A549 (cell line): ENCODE measurements around the gene FAM9C. TPM values are rescaled to one million over a fixed set of nuclear protein-coding genes. Genes with fewer than 3 reads are reported as not detected.
A peak's percentile ranks its signal among the peaks of the same experiment; 100 is the strongest.
"Not testable (repeated sequence)": the region's sequence is repeated elsewhere in the genome, so short reads cannot be mapped to it uniquely, and the experiment has no call there.

Experiments
- ATAC-seq, 2 experiments: fragments of 200-7000 bp in 1 of 2; fragments of >200 bp in 1 of 2; cut with Nextera tagmentation in 1 of 2; cut with Tn5 transposase in 1 of 2; 3 replicates each; pipeline versions ENCODE4 v1.8.0 to v1.9.1; 2018 to 2020; ENCODE audit warnings: mild to moderate bottlenecking in 1 of 2, moderate library complexity in 1 of 2
- CTCF ChIA-PET: fragments of 300-600 bp; sonication (Branson Sonifier 250); formaldehyde crosslinking; extraction: SDS; loops from one replicate; lab custom pipeline; 2021; ENCODE audit warnings: antibody characterized with exemption, inconsistent platforms; lab: Yijun Ruan, JAX
- POLR2A ChIA-PET: fragments of 350-600 bp; formaldehyde crosslinking; extraction: SDS; loops from one replicate; lab custom pipeline; 2021; ENCODE audit warnings: antibody characterized with exemption, inconsistent platforms; lab: Yijun Ruan, JAX
- DNase-seq, 2 experiments: peaks; one replicate each; pipeline versions ENCODE4 v3.0.0 to v3.0.0-alpha.2; 2011 to 2016; ENCODE audit warnings: low read depth in 1 of 2, low spot score in 1 of 2
- FAIRE-seq: peaks from 2 replicates; lab custom pipeline; 2011; peaks lifted over from hg19 to GRCh38; lab: Jason Lieb, UNC
- H3K27ac ChIP-seq, 2 experiments: fragments of >200 bp; sonication (Bioruptor Twin); formaldehyde crosslinking; 3 replicates each; pipeline ENCODE4 v1.5.1; 2016 to 2017
- H3K4me1 ChIP-seq: fragments of >200 bp; sonication (Bioruptor Twin); formaldehyde crosslinking; 3 replicates; pipeline ENCODE4 v1.6.1; 2016
- H3K4me2 ChIP-seq: fragments of >200 bp; sonication (Bioruptor Twin); formaldehyde crosslinking; 3 replicates; pipeline ENCODE4 v1.6.1; 2016
- H3K4me3 ChIP-seq: fragments of >200 bp; sonication (Bioruptor Twin); formaldehyde crosslinking; 3 replicates; pipeline ENCODE4 v1.5.1; 2016
- H3K9me3 ChIP-seq: fragments of >200 bp; sonication (Bioruptor Twin); formaldehyde crosslinking; 3 replicates; pipeline ENCODE4 v1.6.1; 2016
- ATOH8 ChIP-seq: fragments of 250-450 bp; sonication (Bioruptor Pico); IDR thresholded peaks from 2 replicates; pipeline ENCODE4 v1.5.0; 2020; ENCODE audit warnings: low read depth, mild to moderate bottlenecking, moderate library complexity
- EP300 ChIP-seq, 2 experiments: fragments of >200 bp; sonication (Bioruptor Twin); formaldehyde crosslinking; IDR thresholded peaks; 2 replicates in 1 of 2; 3 replicates in 1 of 2; pipeline ENCODE4 v1.6.1; 2016 to 2017
- FOSB ChIP-seq: fragments of 250-450 bp; sonication (Bioruptor Pico); IDR thresholded peaks from 2 replicates; pipeline ENCODE4 v1.5.0; 2020; ENCODE audit warnings: mild to moderate bottlenecking, moderate library complexity
- FOSL2 ChIP-seq, 2 experiments: fragments of 450-650 bp in 1 of 2; fragments of >200 bp in 1 of 2; sonication (Bioruptor Twin) in 1 of 2; formaldehyde crosslinking; IDR thresholded peaks; 2 replicates each; pipeline versions ENCODE4 v1.5.0 to v1.6.1; 2016 to 2020; ENCODE audit warnings: mild to moderate bottlenecking in 1 of 2, moderate library complexity in 1 of 2
- GATA3 ChIP-seq: IDR thresholded peaks from 2 replicates; pipeline ENCODE4 v1.6.1; 2012; ENCODE audit warnings: borderline replicate concordance
- HDAC2 ChIP-seq: fragments of 200-600 bp; sonication (generic); IDR thresholded peaks from 2 replicates; pipeline ENCODE4 v1.6.1; 2016
- HMGXB4 ChIP-seq: fragments of 250-450 bp; sonication (Bioruptor Pico); IDR thresholded peaks from 2 replicates; pipeline ENCODE4 v1.5.0; 2021; ENCODE audit warnings: mild to moderate bottlenecking, moderate library complexity, borderline replicate concordance
- HOXB13 ChIP-seq: fragments of 250-450 bp; sonication (Bioruptor Pico); IDR thresholded peaks from 2 replicates; pipeline ENCODE4 v1.5.0; 2020; ENCODE audit warnings: low read depth, mild to moderate bottlenecking, moderate library complexity
- HOXB5 ChIP-seq: fragments of 250-450 bp; sonication (Bioruptor Pico); IDR thresholded peaks from 2 replicates; pipeline ENCODE4 v1.5.0; 2020; ENCODE audit warnings: mild to moderate bottlenecking, moderate library complexity
- PHF8 ChIP-seq: fragments of 200-600 bp; sonication (generic); IDR thresholded peaks from 2 replicates; pipeline ENCODE4 v1.6.1; 2016; ENCODE audit warnings: low read depth, mild to moderate bottlenecking, antibody characterized with exemption, moderate library complexity, borderline replicate concordance
- USF2 ChIP-seq: fragments of 450-650 bp; IDR thresholded peaks from 2 replicates; pipeline ENCODE4 v1.6.1; 2014; ENCODE audit warnings: antibody characterized with exemption
- ZC3H11A ChIP-seq: fragments of 450-650 bp; IDR thresholded peaks from 2 replicates; pipeline ENCODE4 v1.6.1; 2014; ENCODE audit warnings: antibody characterized with exemption, mild to moderate bottlenecking
- WGBS: methylation state at CpG from one replicate; pipeline ENCODE4 v1.1.6; 2017; ENCODE audit errors: missing lambda C conversion rate; 5-methylcytosine and 5-hydroxymethylcytosine counted together
- polyA plus RNA-seq, 4 experiments: library from polyadenylated mRNA; depleted of rRNA in 3 of 4; stranded (reverse); fragments of >200 nt; fragmentation: RNase III in 1 of 4; extraction: RNeasy Plus Mini Kit Qiagen cat#74134 plus additional on column Dnase treatment in 1 of 4; gene quantifications; 2 replicates in 3 of 4; 3 replicates in 1 of 4; pipeline ENCODE4 v1.2.3, GENCODE V29; 2011 to 2017

The FAM9C gene
- polyA plus RNA-seq, 2 of the 4 experiments (the other 2 are of a cell fraction), result 0.03 TPM; not detected in 1

GRCh38 chrX:13086076-13086475 is 41.7 kb upstream of the FAM9C start:
- Histone ChIP-seq H3K4me2 (no peak overlapping the region), H3K4me1 (peaks cover 15% of the 10 kb centered on the region), H3K27ac (no peak overlapping the region)
- ATAC-seq (no peak), FAIRE-seq (no peak)
- ChIA-PET CTCF (interaction anchor here (1.2 to 1.7 kb wide), 2 partner anchors 16 to 402 kb away, joined by 3 to 6 read pairs; no protein-coding TSS in a partner anchor), POLR2A (interaction anchor here (0.5 kb wide), 1 partner anchor 10 kb away, joined by 5 read pairs; no protein-coding TSS in a partner anchor)
- no peak for TF ChIP-seq USF2
- TF ChIP-seq, all 56 proteins: peak for 0
- H3K4me3 ChIP-seq, result no peak overlapping the region
- DNase-seq, result no peak
- no peaks in the 10 kb centered on the region for H3K9me3 ChIP-seq
- 83% methylated on average over 2 of the region's 2 CpGs for WGBS

GRCh38 chrX:13085526-13085925 is 41.1 kb upstream of the FAM9C start:
- DNase-seq (no peak), ATAC-seq (no peak), FAIRE-seq (no peak)
- Histone ChIP-seq H3K9me3 (no peaks in the 10 kb centered on the region), H3K4me2 (no peak overlapping the region), H3K27ac (peak overlapping the region in 1 of 2 experiments; percentile 52; a peak in 1 of 6 replicates), H3K4me3 (no peak overlapping the region), H3K4me1 (peaks cover 18% of the 10 kb centered on the region)
- WGBS, result 100% methylated on average over 5 of the region's 5 CpGs
- POLR2A ChIA-PET, result no interaction called here
- CTCF ChIA-PET, result interaction anchor here (1.2 kb wide), 1 partner anchor 17 kb away, joined by 3 read pairs; no protein-coding TSS in a partner anchor
- TF ChIP-seq EP300 (IDR thresholded peaks at IDR 0.05), result no peak

- no peak overlapping the region for H3K4me2 ChIP-seq
- TF ChIP-seq GATA3 (no peak), FOSL2 (IDR thresholded peaks at IDR 0.05) (no peak), FOSL2 (CRISPR knock-in tag; IDR thresholded peaks at IDR 0.05) (no peak), HDAC2 (no peak), ZC3H11A (no peak)
- peaks cover 18% of the 10 kb centered on the region for H3K4me1 ChIP-seq
- 73% methylated on average over 1 of the region's 1 CpG for WGBS
- H3K9me3 ChIP-seq, result no peaks in the 10 kb centered on the region
- FAIRE-seq, result no peak
- ATAC-seq, result no peak
- POLR2A ChIA-PET, result no interaction called here
- H3K27ac ChIP-seq, result peak overlapping the region in 1 of 2 experiments; percentile 46; a peak in 2 of 6 replicates
- CTCF ChIA-PET, result no interaction called here
- H3K4me3 ChIP-seq, result no peak overlapping the region
- no peak for DNase-seq
Measured at GRCh38 chrX:13084611-13085010, 40.2 kb upstream of the FAM9C start.

GRCh38 chrX:13083755-13084326 is 39.4 kb upstream of the FAM9C start:
- H3K4me3 ChIP-seq, POLR2A ChIA-PET, DNase-seq, H3K4me2 ChIP-seq, FAIRE-seq, CTCF ChIA-PET, H3K9me3 ChIP-seq, ATAC-seq: not testable (repeated sequence)
- Histone ChIP-seq H3K27ac (0 out of 6 replicates have a peak overlapping the region, but pooled peaks of 1 of the 2 experiments have one; percentile 10), H3K4me1 (peaks cover 18% of the 10 kb centered on the region)
- WGBS, result 84% methylated on average over 9 of the region's 9 CpGs

GRCh38 chrX:13082206-13083065 is 38.0 kb upstream of the FAM9C start:
- Histone ChIP-seq H3K4me2 (no peak overlapping the region), H3K4me3 (no peak overlapping the region), H3K27ac (peak overlapping the region in 1 of 2 experiments; percentile 69; a peak in 3 of 6 replicates), H3K4me1 (peaks cover 16% of the 10 kb centered on the region), H3K9me3 (no peaks in the 10 kb centered on the region)
- CTCF ChIA-PET, result interaction anchor here (1.2 kb wide), 1 partner anchor 10 kb away, joined by 3 read pairs; no protein-coding TSS in a partner anchor
- WGBS, result 86% methylated on average over 11 of the region's 11 CpGs
- POLR2A ChIA-PET, result no interaction called here
- no peak for DNase-seq
- TF ChIP-seq FOSL2 (IDR thresholded peaks at IDR 0.05), result no peak
- TF ChIP-seq FOSL2 (CRISPR knock-in tag; IDR thresholded peaks at IDR 0.05), result no peak
- no peak for TF ChIP-seq HOXB5 (CRISPR knock-in tag)
- TF ChIP-seq HMGXB4 (CRISPR knock-in tag), result no peak
- no peak for TF ChIP-seq PHF8
- TF ChIP-seq ATOH8 (CRISPR knock-in tag), result no peak
- TF ChIP-seq FOSB (CRISPR knock-in tag), result no peak
- no peak for TF ChIP-seq HOXB13 (CRISPR knock-in tag)
- ATAC-seq, result no peak
- no peak for FAIRE-seq
